HL-60 (cell line): ENCODE results near the gene GPATCH1.
"Not testable (repeated sequence)": the region's sequence is repeated elsewhere in the genome, so short reads cannot be mapped to it uniquely, and the experiment has no call there.

Experiments
- POLR2AphosphoS5 ChIP-seq: IDR thresholded peaks from 2 replicates; pipeline ENCODE4 v1.6.1; 2012; ENCODE audit warnings: low read depth
- TF ChIP-seq, protein P1 (sequence below): IDR thresholded peaks from one replicate; pipeline ENCODE4 v1.5.1; 2011; ENCODE audit warnings: low read length, control low read depth, inconsistent platforms; ENCODE audit not compliant: insufficient read depth

DNA sequence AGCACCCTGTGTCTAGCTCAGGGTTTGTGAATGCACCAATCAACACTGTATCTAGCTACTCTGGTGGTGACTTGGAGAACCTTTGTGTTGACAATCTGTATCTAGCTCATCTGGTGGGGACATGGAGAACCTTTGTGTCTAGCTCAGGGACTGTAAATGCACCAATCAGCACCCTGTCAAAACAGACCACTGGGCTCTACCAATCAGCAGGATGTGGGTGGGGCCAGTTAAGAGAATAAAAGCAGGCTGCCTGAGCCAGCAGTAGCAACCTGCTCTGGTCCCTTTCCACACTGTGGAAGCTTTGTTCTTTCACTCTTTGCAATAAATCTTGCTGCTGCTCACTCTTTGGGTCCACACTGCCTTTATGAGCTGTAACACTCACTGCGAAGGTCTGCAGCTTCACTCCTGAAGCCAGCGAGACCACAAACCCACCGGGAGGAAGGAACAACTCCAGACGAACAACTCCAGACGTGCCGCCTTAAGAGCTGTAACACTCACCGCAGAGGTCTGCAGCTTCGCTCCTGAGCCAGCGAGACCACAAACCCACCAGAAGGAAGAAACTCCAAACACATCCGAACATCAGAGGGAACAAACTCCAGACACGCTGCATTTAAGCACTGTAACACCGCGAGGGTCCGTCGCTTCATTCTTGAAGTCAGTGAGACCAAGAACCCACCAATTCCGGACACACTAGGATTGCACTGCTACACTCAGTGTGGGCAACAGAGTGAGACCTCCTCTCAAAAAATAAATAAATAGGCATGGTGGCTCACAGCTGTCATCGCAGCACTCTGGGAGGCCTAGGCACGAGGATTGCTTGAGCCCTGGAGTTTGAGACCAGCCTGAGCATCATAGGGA is 43.6 kb upstream of the GPATCH1 start:
- TF ChIP-seq, protein P1, sequence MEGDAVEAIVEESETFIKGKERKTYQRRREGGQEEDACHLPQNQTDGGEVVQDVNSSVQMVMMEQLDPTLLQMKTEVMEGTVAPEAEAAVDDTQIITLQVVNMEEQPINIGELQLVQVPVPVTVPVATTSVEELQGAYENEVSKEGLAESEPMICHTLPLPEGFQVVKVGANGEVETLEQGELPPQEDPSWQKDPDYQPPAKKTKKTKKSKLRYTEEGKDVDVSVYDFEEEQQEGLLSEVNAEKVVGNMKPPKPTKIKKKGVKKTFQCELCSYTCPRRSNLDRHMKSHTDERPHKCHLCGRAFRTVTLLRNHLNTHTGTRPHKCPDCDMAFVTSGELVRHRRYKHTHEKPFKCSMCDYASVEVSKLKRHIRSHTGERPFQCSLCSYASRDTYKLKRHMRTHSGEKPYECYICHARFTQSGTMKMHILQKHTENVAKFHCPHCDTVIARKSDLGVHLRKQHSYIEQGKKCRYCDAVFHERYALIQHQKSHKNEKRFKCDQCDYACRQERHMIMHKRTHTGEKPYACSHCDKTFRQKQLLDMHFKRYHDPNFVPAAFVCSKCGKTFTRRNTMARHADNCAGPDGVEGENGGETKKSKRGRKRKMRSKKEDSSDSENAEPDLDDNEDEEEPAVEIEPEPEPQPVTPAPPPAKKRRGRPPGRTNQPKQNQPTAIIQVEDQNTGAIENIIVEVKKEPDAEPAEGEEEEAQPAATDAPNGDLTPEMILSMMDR: not testable (repeated sequence)
- not testable (repeated sequence) for TF ChIP-seq POLR2AphosphoS5
